Suprapubic skin (tissue), 4 donors: ENCODE data around the gene ZNF480. TPM values are rescaled to one million over a fixed set of nuclear protein-coding genes. Genes with fewer than 3 reads are reported as not detected.
"Not testable (repeated sequence)": the region's sequence is repeated elsewhere in the genome, so short reads cannot be mapped to it uniquely, and the experiment has no call there.

Experiments
- DNase-seq, 2 donors: peaks; one replicate each; pipeline ENCODE4 v3.0.0-alpha.2; 2019; ENCODE audit warnings: low spot score in 2 of 2
- H3K27ac ChIP-seq: fragments of 200-600 bp; sonication (generic); one replicate; pipeline ENCODE4 v1.5.1; 2019
- H3K27me3 ChIP-seq: fragments of 200-600 bp; sonication (generic); one replicate; pipeline ENCODE4 v1.5.1; 2019
- H3K36me3 ChIP-seq: fragments of 200-600 bp; sonication (generic); one replicate; pipeline ENCODE4 v1.5.1; 2019
- H3K4me1 ChIP-seq: fragments of 200-600 bp; sonication (generic); one replicate; pipeline ENCODE4 v1.5.1; 2019
- H3K4me3 ChIP-seq: fragments of 200-600 bp; sonication (generic); one replicate; pipeline ENCODE4 v1.5.1; 2019; ENCODE audit warnings: mild to moderate bottlenecking
- H3K9me3 ChIP-seq: fragments of 200-600 bp; sonication (generic); one replicate; pipeline ENCODE4 v1.5.1; 2019
- EP300 ChIP-seq: sonication (generic); formaldehyde crosslinking; IDR thresholded peaks from one replicate; pipeline ENCODE4 v1.6.1; 2017; ENCODE audit warnings: antibody characterized with exemption
- POLR2A ChIP-seq, 2 donors: fragments of 450-650 bp; IDR thresholded peaks; one replicate each; pipeline ENCODE4 v1.6.1; 2017; ENCODE audit warnings: antibody characterized with exemption in 2 of 2, mild to moderate bottlenecking in 2 of 2, moderate library complexity in 2 of 2
- POLR2AphosphoS5 ChIP-seq, 3 donors: sonication (generic); formaldehyde crosslinking; IDR thresholded peaks; one replicate each; pipeline ENCODE4 v1.6.1; 2017; ENCODE audit warnings: antibody characterized with exemption in 3 of 3
- WGBS: methylation state at CpG from one replicate; pipeline ENCODE4 v1.1.5; 2018; 5-methylcytosine and 5-hydroxymethylcytosine counted together
- total RNA-seq, 4 donors: library from RNA; depleted of rRNA; stranded (reverse); fragments of >200 nt; gene quantifications; one replicate each; pipeline ENCODE4 v1.1.0, GENCODE V29; 2016
- TF ChIP-seq, protein P1 (sequence below), 2 donors: fragments of 200-600 bp in 1 of 2; fragments of 450-650 bp in 1 of 2; sonication (generic) in 1 of 2; IDR thresholded peaks; one replicate each; pipeline ENCODE4 v1.5.1; 2016 to 2019; ENCODE audit warnings: antibody characterized with exemption in 2 of 2, mild to moderate bottlenecking in 1 of 2, moderate library complexity in 1 of 2

The ZNF480 gene
- total RNA-seq, 4 donors from 2014 or later = 4.3 to 11.4 (median 7.2) TPM

GRCh38 chr19:52286256-52286655 is 10.7 kb upstream of the ZNF480 start:
- H3K36me3 ChIP-seq = peaks cover 90% of the 10 kb centered on the region
- no peaks in the 10 kb centered on the region for H3K4me1 ChIP-seq
- no peaks in the 10 kb centered on the region for H3K27me3 ChIP-seq
- no peaks in the 10 kb centered on the region for H3K9me3 ChIP-seq
- no peak overlapping the region for H3K27ac ChIP-seq
- H3K4me3 ChIP-seq = no peak overlapping the region
- DNase-seq = no peak
- no peak for TF ChIP-seq EP300
- TF ChIP-seq POLR2A (IDR thresholded peaks at IDR 0.05) = no peak
- TF ChIP-seq, protein P1, sequence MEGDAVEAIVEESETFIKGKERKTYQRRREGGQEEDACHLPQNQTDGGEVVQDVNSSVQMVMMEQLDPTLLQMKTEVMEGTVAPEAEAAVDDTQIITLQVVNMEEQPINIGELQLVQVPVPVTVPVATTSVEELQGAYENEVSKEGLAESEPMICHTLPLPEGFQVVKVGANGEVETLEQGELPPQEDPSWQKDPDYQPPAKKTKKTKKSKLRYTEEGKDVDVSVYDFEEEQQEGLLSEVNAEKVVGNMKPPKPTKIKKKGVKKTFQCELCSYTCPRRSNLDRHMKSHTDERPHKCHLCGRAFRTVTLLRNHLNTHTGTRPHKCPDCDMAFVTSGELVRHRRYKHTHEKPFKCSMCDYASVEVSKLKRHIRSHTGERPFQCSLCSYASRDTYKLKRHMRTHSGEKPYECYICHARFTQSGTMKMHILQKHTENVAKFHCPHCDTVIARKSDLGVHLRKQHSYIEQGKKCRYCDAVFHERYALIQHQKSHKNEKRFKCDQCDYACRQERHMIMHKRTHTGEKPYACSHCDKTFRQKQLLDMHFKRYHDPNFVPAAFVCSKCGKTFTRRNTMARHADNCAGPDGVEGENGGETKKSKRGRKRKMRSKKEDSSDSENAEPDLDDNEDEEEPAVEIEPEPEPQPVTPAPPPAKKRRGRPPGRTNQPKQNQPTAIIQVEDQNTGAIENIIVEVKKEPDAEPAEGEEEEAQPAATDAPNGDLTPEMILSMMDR (IDR thresholded peaks at IDR 0.05) = no peak
- no peak for TF ChIP-seq POLR2AphosphoS5 (IDR thresholded peaks at IDR 0.05)
- WGBS = 98% methylated on average over 6 of the region's 6 CpGs

- Histone ChIP-seq H3K4me1 (peaks cover 8% of the 10 kb centered on the region), H3K4me3 (no peak overlapping the region), H3K27me3 (no peaks in the 10 kb centered on the region), H3K36me3 (peaks cover 52% of the 10 kb centered on the region), H3K9me3 (peaks cover 3% of the 10 kb centered on the region), H3K27ac (no peak overlapping the region)
- no peak for DNase-seq
- 88% methylated on average over 3 of the region's 3 CpGs for WGBS
- TF ChIP-seq POLR2AphosphoS5 (IDR thresholded peaks at IDR 0.05) (no peak), EP300 (no peak), POLR2A (IDR thresholded peaks at IDR 0.05) (no peak)
- TF ChIP-seq, protein P1 (IDR thresholded peaks at IDR 0.05) = no peak
Observed at GRCh38 chr19:52291781-52292180, 5.2 kb upstream of the ZNF480 start.

- H3K27ac ChIP-seq, H3K27me3 ChIP-seq, DNase-seq, H3K9me3 ChIP-seq, H3K4me3 ChIP-seq: not testable (repeated sequence)
- H3K36me3 ChIP-seq = peaks cover 44% of the 10 kb centered on the region
- H3K4me1 ChIP-seq = peaks cover 14% of the 10 kb centered on the region
- WGBS = 99% methylated on average over 6 of the region's 6 CpGs
Observed at GRCh38 chr19:52292946-52293345, 4.0 kb upstream of the ZNF480 start.

GRCh38 chr19:52296400-52296772 is 583 bp upstream of the ZNF480 start:
- WGBS = 18% methylated on average over 8 of the region's 8 CpGs
- DNase-seq = no peak
- Histone ChIP-seq H3K4me3 (peak overlapping the region; percentile 82), H3K36me3 (peaks cover 34% of the 10 kb centered on the region), H3K9me3 (peaks cover 3% of the 10 kb centered on the region), H3K4me1 (peaks cover 19% of the 10 kb centered on the region), H3K27me3 (no peaks in the 10 kb centered on the region), H3K27ac (peak overlapping the region; percentile 95)
- TF ChIP-seq EP300 (no peak), POLR2A (IDR thresholded peaks at IDR 0.05) (no peak), POLR2AphosphoS5 (IDR thresholded peaks at IDR 0.05) (no peak)
- TF ChIP-seq, protein P1 (IDR thresholded peaks at IDR 0.05) = no peak

DNA sequence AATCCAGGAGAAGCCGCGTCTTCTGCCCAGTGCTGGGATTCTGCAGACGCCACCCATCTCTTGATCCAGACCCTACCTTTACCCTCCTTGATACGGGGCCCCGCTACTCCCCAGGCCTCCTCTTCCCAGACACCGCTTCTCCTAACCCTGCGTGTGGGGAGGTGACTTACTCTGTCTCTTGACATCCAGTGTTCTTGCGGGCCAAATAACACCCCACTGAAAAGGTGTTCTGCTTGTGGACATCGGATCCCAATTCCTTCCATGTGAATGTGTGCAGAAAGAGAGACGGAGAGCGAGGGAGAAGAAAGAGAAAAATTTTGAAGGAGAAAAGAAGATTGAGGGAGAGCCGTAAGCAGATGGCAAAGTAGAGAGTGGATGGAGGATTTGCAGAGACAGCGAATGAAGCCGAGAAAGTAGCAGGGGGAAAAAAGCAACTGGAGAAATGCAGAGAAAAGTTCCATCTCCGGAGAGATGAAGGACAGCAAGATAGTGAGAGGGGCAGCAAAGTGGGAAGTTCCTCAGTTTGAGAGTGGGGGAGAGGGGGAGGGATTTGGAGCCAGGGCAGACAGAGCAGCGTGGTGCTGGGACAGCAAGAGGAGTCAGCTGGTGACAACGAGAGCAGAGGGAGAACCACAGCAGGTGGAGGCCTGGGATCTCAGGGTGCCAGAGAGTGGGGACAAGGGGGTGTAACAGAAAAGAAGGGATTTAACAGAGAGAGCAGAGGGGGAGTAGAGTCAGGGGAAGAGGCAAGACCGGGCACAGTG is 814 bp downstream of the ZNF480 start:
- H3K4me3 ChIP-seq = peak overlapping the region; percentile 82
- H3K36me3 ChIP-seq = peaks cover 38% of the 10 kb centered on the region
- H3K27ac ChIP-seq = peak overlapping the region; percentile 95
- no peaks in the 10 kb centered on the region for H3K27me3 ChIP-seq
- no peaks in the 10 kb centered on the region for H3K9me3 ChIP-seq
- no peak for DNase-seq
- TF ChIP-seq POLR2A (IDR thresholded peaks at IDR 0.05) (no peak), POLR2AphosphoS5 (IDR thresholded peaks at IDR 0.05) (no peak), EP300 (no peak)
- TF ChIP-seq, protein P1 (IDR thresholded peaks at IDR 0.05) = no peak
- H3K4me1 ChIP-seq = peaks cover 19% of the 10 kb centered on the region
- WGBS = 13% methylated on average over 18 of the region's 18 CpGs
